Cardiac muscle cell (in vitro differentiated cells and primary cell): ENCODE measurements around the gene MEX3A. TPM values are rescaled to one million over a fixed set of nuclear protein-coding genes. Genes with fewer than 3 reads are reported as not detected.
A peak's percentile ranks its signal among the peaks of the same experiment; 100 is the strongest.
"Not testable (repeated sequence)": the region's sequence is repeated elsewhere in the genome, so short reads cannot be mapped to it uniquely, and the experiment has no call there.

Source experiments
- DNase-seq, 2 donors: peaks; one replicate each; pipeline versions ENCODE4 v3.0.0 to v3.0.0-alpha.2; 2010 to 2017; ENCODE audit warnings: low read depth in 1 of 2, low spot score in 1 of 2
- H3K27ac ChIP-seq: fragments of 200-600 bp; sonication (generic); 2 replicates; pipeline ENCODE4 v1.5.1; 2016
- H3K27me3 ChIP-seq: fragments of 200-600 bp; sonication (generic); 2 replicates; pipeline ENCODE4 v1.6.0; 2016; ENCODE audit warnings: control low read depth
- H3K36me3 ChIP-seq: fragments of 200-600 bp; sonication (generic); 2 replicates; pipeline ENCODE4 v1.5.1; 2016; ENCODE audit warnings: control low read depth
- H3K4me1 ChIP-seq: fragments of 200-600 bp; sonication (generic); 2 replicates; pipeline ENCODE4 v1.8.1; 2017; ENCODE audit warnings: low read depth, mild to moderate bottlenecking, mixed run types
- H3K4me3 ChIP-seq: fragments of 200-600 bp; sonication (generic); 2 replicates; pipeline ENCODE4 v1.5.1; 2016; ENCODE audit warnings: mild to moderate bottlenecking
- H3K9me3 ChIP-seq: fragments of 200-600 bp; sonication (generic); 2 replicates; pipeline ENCODE4 v1.5.1; 2017; ENCODE audit warnings: low read depth, mild to moderate bottlenecking, control low read depth
- polyA plus RNA-seq: library from polyadenylated mRNA; unstranded; fragments of >200 nt; fragmentation: Nextera tagmentation; extraction: Ambion mirVana; gene quantifications from 2 replicates; pipeline ENCODE4 v1.2.1, GENCODE V29; 2016
- total RNA-seq: library from RNA; depleted of rRNA; stranded (reverse); fragments of >200 nt; gene quantifications from 2 replicates; pipeline ENCODE4 v1.2.3, GENCODE V29; 2016
- TF ChIP-seq, protein P1 (sequence below): IDR thresholded peaks from 2 replicates; pipeline ENCODE4 v1.5.1; 2012; ENCODE audit warnings: low read depth, mild to moderate bottlenecking, low read length

Gene MEX3A
- total and polyA plus RNA-seq, 2 experiments from 2014 or later: 17.2 to 58.6 TPM

DNA sequence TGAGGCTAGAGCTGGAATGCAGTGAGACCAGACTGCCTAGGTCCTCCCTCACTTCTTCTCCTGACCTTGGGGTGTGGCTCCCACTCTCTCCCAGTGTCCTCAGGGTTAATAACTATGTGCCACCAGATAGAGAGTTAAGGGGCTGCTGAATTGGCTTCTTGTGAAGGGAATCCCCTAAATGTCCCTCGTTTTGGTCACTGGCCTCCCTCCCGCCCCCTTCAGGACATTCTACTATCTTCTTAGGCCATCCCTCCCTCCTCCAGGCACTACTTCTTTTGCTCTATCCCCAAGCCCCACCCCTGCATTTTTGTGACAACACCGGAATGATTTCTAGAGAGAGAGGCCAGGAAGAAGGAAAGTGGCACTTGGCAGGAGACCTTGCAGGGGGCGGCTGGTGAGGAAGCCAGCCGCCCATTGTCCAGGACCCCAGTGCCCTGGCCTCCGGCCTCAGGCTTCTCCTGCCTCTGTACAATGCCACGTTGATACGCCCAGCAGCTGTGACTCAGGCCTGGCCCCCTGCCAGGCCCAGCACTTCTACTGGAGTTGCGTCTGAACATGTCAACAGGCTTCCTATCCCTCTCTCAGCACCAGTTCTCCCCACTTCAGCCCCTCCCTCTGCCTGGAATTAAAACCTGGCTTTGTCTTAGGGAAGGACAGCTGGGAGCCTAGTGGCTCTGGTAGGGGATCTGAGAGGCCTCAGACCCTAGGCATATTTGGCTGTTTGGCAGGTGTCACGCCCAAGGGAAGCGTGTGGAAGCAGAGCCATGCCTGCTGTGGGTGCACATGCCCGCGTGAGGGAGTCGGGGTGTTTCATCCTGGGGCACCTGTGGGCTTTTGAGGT is 41.3 kb upstream of the MEX3A start:
- TF ChIP-seq, protein P1, sequence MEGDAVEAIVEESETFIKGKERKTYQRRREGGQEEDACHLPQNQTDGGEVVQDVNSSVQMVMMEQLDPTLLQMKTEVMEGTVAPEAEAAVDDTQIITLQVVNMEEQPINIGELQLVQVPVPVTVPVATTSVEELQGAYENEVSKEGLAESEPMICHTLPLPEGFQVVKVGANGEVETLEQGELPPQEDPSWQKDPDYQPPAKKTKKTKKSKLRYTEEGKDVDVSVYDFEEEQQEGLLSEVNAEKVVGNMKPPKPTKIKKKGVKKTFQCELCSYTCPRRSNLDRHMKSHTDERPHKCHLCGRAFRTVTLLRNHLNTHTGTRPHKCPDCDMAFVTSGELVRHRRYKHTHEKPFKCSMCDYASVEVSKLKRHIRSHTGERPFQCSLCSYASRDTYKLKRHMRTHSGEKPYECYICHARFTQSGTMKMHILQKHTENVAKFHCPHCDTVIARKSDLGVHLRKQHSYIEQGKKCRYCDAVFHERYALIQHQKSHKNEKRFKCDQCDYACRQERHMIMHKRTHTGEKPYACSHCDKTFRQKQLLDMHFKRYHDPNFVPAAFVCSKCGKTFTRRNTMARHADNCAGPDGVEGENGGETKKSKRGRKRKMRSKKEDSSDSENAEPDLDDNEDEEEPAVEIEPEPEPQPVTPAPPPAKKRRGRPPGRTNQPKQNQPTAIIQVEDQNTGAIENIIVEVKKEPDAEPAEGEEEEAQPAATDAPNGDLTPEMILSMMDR: peak; percentile 25
- no peak overlapping the region for H3K4me3 ChIP-seq
- H3K27ac ChIP-seq: peak overlapping the region; percentile 97
- no peaks in the 10 kb centered on the region for H3K9me3 ChIP-seq
- H3K4me1 ChIP-seq: peaks cover 70% of the 10 kb centered on the region
- H3K36me3 ChIP-seq: no peaks in the 10 kb centered on the region
- peak; percentile 96 to 98 for DNase-seq
- H3K27me3 ChIP-seq: no peaks in the 10 kb centered on the region

GRCh38 chr1:156122519-156123355 is 40.5 kb upstream of the MEX3A start:
- DNase-seq: peak; percentile 64 to 93

GRCh38 chr1:156122086-156122485 is 39.8 kb upstream of the MEX3A start:
- Histone ChIP-seq H3K9me3 (no peaks in the 10 kb centered on the region), H3K27ac (peak overlapping the region; percentile 97), H3K27me3 (no peaks in the 10 kb centered on the region), H3K4me1 (peaks cover 63% of the 10 kb centered on the region), H3K36me3 (no peaks in the 10 kb centered on the region), H3K4me3 (no peak overlapping the region)
- TF ChIP-seq, protein P1: no peak
- no peak for DNase-seq

More at GRCh38 chr1:156122519-156123355, 40.5 kb upstream of the MEX3A start:
- H3K9me3 ChIP-seq: no peaks in the 10 kb centered on the region
- H3K27me3 ChIP-seq: no peaks in the 10 kb centered on the region
- TF ChIP-seq, protein P1: no peak
- H3K4me3 ChIP-seq: no peak overlapping the region
- peaks cover 64% of the 10 kb centered on the region for H3K4me1 ChIP-seq
- no peaks in the 10 kb centered on the region for H3K36me3 ChIP-seq
- peak overlapping the region; percentile 97 for H3K27ac ChIP-seq

DNA sequence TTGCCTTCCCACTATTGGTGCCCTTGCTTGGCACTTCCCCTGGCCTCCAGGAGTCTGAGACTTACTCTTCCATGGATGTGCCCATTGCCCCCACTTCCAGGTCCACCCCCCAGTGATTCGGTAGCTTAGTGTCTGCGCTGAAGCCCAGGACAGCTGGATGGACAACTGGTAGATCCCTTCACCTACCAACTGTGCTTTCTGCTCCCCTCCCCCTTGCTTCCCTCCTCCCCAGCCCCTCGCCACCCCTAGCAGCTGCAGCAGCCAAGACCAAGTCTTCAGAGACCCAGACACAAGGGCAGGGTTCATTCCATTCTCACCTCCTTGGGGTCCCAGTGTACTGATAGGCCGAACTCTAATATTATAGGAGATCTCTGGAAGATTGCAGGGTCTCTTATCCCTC is 39.2 kb upstream of the MEX3A start:
- Histone ChIP-seq H3K9me3 (no peaks in the 10 kb centered on the region), H3K36me3 (no peaks in the 10 kb centered on the region), H3K27ac (peak overlapping the region; percentile 97), H3K4me1 (peaks cover 59% of the 10 kb centered on the region), H3K4me3 (no peak overlapping the region), H3K27me3 (no peaks in the 10 kb centered on the region)
- DNase-seq: no peak
- TF ChIP-seq, protein P1: no peak

GRCh38 chr1:156121005-156121404 is 38.7 kb upstream of the MEX3A start:
- H3K27me3 ChIP-seq, H3K36me3 ChIP-seq, DNase-seq, H3K4me3 ChIP-seq, H3K9me3 ChIP-seq: not testable (repeated sequence)
- peak overlapping the region; percentile 97 for H3K27ac ChIP-seq
- H3K4me1 ChIP-seq: peaks cover 59% of the 10 kb centered on the region

DNA sequence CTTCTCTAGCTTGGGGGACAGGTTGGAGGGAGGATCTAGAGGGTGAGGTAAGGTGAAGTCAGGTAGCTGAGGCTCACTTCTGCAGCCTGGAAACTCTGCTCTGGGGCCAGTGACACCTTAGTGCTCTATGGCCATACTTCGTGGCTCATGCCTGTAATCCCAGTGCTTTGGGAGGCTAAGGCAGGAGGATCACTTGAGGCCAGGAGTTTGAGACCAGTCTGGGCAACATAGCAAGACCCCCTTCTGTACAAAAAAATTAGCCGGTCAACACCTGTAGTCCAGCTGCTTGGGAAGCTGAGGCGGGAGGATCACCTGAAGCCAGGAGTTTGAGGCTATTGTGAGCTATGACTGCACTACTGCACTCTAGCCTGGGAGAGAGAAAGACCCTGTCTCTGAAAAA is 38.1 kb upstream of the MEX3A start:
- Histone ChIP-seq H3K4me3 (no peak overlapping the region), H3K27ac (no peak overlapping the region), H3K27me3 (no peaks in the 10 kb centered on the region), H3K9me3 (no peaks in the 10 kb centered on the region), H3K36me3 (no peaks in the 10 kb centered on the region), H3K4me1 (peaks cover 58% of the 10 kb centered on the region)
- DNase-seq: no peak
- TF ChIP-seq, protein P1: no peak
